IMR-90 (cell line): Measurements from ENCODE around the gene SLC5A2. TPM values are rescaled to one million over a fixed set of nuclear protein-coding genes. Genes with fewer than 3 reads are reported as not detected.

Experiments used
- ATAC-seq: fragments of 200-7000 bp; cut with Tn5 transposase; 2 replicates; pipeline ENCODE4 v1.9.1; 2020; ENCODE audit warnings: low read depth, mild to moderate bottlenecking, moderate library complexity
- BruUV-seq: library from RNA; stranded (reverse); fragments of 400-500 nt; replicated peaks from 2 replicates; lab custom pipeline; 2021; lab: Mats Ljungman, UMichigan
- CTCF ChIA-PET: fragments of 300-600 bp; formaldehyde crosslinking; extraction: SDS; loops from one replicate; lab custom pipeline; 2021; ENCODE audit warnings: antibody characterized with exemption; lab: Yijun Ruan, JAX
- POLR2A ChIA-PET: fragments of 300-600 bp; sonication (Branson Sonifier 250); formaldehyde crosslinking; loops from one replicate; lab custom pipeline; 2022; ENCODE audit warnings: antibody characterized with exemption; ENCODE audit not compliant: unreplicated experiment; lab: Charles Lee
- DNase-seq: peaks from one replicate; pipeline ENCODE4 v3.0.0; 2013
- H2AFZ ChIP-seq: replicated peaks from 2 replicates; pipeline ENCODE3; 2013; ENCODE audit warnings: low read length, mild to moderate bottlenecking; ENCODE audit not compliant: poor library complexity
- H2AK5ac ChIP-seq: 2 replicates; pipeline ENCODE4 v1.6.1; 2013; ENCODE audit warnings: low read depth, low read length, inconsistent platforms
- H2AK9ac ChIP-seq: replicated peaks from 2 replicates; pipeline ENCODE3; 2013; ENCODE audit warnings: mild to moderate bottlenecking, low read depth, low read length, moderate library complexity; ENCODE audit not compliant: poor library complexity
- H2BK120ac ChIP-seq: 2 replicates; pipeline ENCODE4 v1.6.1; 2013; ENCODE audit warnings: low read depth, low read length, inconsistent platforms
- H2BK15ac ChIP-seq: 3 replicates; pipeline ENCODE4 v1.6.1; 2013; ENCODE audit warnings: low read depth, low read length, inconsistent platforms
- H2BK20ac ChIP-seq: 2 replicates; pipeline ENCODE4 v1.6.1; 2013; ENCODE audit warnings: low read depth, mild to moderate bottlenecking, inconsistent platforms, low read length, moderate library complexity
- H2BK5ac ChIP-seq: 2 replicates; pipeline ENCODE4 v1.6.1; 2013; ENCODE audit warnings: mild to moderate bottlenecking, low read depth, low read length, inconsistent platforms; ENCODE audit not compliant: poor library complexity, severe bottlenecking
- H3K14ac ChIP-seq: replicated peaks from 2 replicates; pipeline ENCODE4 v1.6.1; 2013; ENCODE audit warnings: low read depth, low read length, inconsistent platforms
- H3K18ac ChIP-seq: 2 replicates; pipeline ENCODE4 v1.6.1; 2013; ENCODE audit warnings: low read depth, low read length, control low read depth
- H3K23ac ChIP-seq: 2 replicates; pipeline ENCODE4 v1.6.1; 2013; ENCODE audit warnings: low read depth, low read length, inconsistent platforms
- H3K27ac ChIP-seq: 2 replicates; pipeline ENCODE4 v1.5.1; 2013; ENCODE audit warnings: mild to moderate bottlenecking, control low read depth, low read length; ENCODE audit not compliant: insufficient read depth
- H3K27me3 ChIP-seq: 2 replicates; pipeline ENCODE4 v1.6.1; 2013; ENCODE audit warnings: low read length; ENCODE audit not compliant: control insufficient read depth, insufficient read depth
- H3K36me3 ChIP-seq: 2 replicates; pipeline ENCODE4 v1.6.1; 2013; ENCODE audit warnings: low read length, mixed read lengths; ENCODE audit not compliant: control insufficient read depth, insufficient read depth
- H3K4ac ChIP-seq: 2 replicates; pipeline ENCODE4 v1.6.1; 2013; ENCODE audit warnings: low read depth, low read length, inconsistent platforms
- H3K4me1 ChIP-seq: 2 replicates; pipeline ENCODE4 v1.6.1; 2013; ENCODE audit warnings: low read length, mixed read lengths; ENCODE audit not compliant: control insufficient read depth, insufficient read depth
- H3K4me2 ChIP-seq: 2 replicates; pipeline ENCODE4 v1.6.1; 2013; ENCODE audit warnings: low read depth, mild to moderate bottlenecking, control low read depth, low read length, moderate library complexity
- H3K4me3 ChIP-seq: 2 replicates; pipeline ENCODE4 v1.5.1; 2013; ENCODE audit warnings: low read depth, mild to moderate bottlenecking, control low read depth, low read length, moderate library complexity; ENCODE audit not compliant: insufficient read depth
- H3K56ac ChIP-seq: 2 replicates; pipeline ENCODE4 v1.6.1; 2013; ENCODE audit warnings: low read length, inconsistent platforms; ENCODE audit not compliant: insufficient read depth; ENCODE audit errors: extremely low read depth
- H3K79me1 ChIP-seq, 2 experiments: 2 replicates each; pipeline ENCODE4 v1.6.1; 2013; ENCODE audit warnings: low read length in 2 of 2, inconsistent platforms in 1 of 2, low read depth in 1 of 2
- H3K9ac ChIP-seq: 2 replicates; pipeline ENCODE4 v1.6.1; 2013; ENCODE audit warnings: low read depth, low read length, control low read depth
- H3K9me1 ChIP-seq: 2 replicates; pipeline ENCODE4 v1.6.1; 2013; ENCODE audit warnings: low read length, inconsistent platforms; ENCODE audit not compliant: insufficient read depth
- H3K9me3 ChIP-seq: 2 replicates; pipeline ENCODE4 v1.6.1; 2013; ENCODE audit warnings: low read length; ENCODE audit not compliant: control insufficient read depth, insufficient read depth
- H4K20me1 ChIP-seq: 2 replicates; pipeline ENCODE4 v1.6.1; 2013; ENCODE audit warnings: low read length, inconsistent platforms; ENCODE audit not compliant: insufficient read depth
- H4K5ac ChIP-seq: 2 replicates; pipeline ENCODE4 v1.6.1; 2013; ENCODE audit warnings: mild to moderate bottlenecking, low read depth, low read length, control low read depth
- H4K8ac ChIP-seq, 2 experiments: 2 replicates each; pipeline ENCODE4 v1.6.1; 2013; ENCODE audit warnings: low read depth in 2 of 2, low read length in 2 of 2, control low read depth in 1 of 2, inconsistent platforms in 1 of 2
- H4K91ac ChIP-seq: 2 replicates; pipeline ENCODE4 v1.6.1; 2013; ENCODE audit warnings: low read depth, low read length, inconsistent platforms; ENCODE audit not compliant: insufficient read depth
- BHLHE40 ChIP-seq: fragments of 150-350 bp; IDR thresholded peaks from 2 replicates; pipeline ENCODE4 v1.6.1; 2016; ENCODE audit warnings: mild to moderate bottlenecking, low read depth, low read length
- CEBPB ChIP-seq: IDR thresholded peaks from 2 replicates; pipeline ENCODE4 v1.6.1; 2012; ENCODE audit warnings: low read depth, low read length, improper control_type of control experiment
- CHD1 ChIP-seq: IDR thresholded peaks from 2 replicates; pipeline ENCODE4 v1.6.1; 2012; ENCODE audit warnings: low read depth, low read length, improper control_type of control experiment
- CTCF ChIP-seq: conservative IDR thresholded peaks from 2 replicates; pipeline ENCODE4 v1.5.1; 2012; ENCODE audit warnings: mild to moderate bottlenecking, low read depth, low read length, improper control_type of control experiment
- ELK1 ChIP-seq: fragments of 150-350 bp; IDR thresholded peaks from 2 replicates; pipeline ENCODE4 v1.6.1; 2016; ENCODE audit warnings: low read depth, mild to moderate bottlenecking, low read length, moderate library complexity, borderline replicate concordance
- FOS ChIP-seq: fragments of 150-350 bp; IDR thresholded peaks from 2 replicates; pipeline ENCODE4 v1.6.1; 2016; ENCODE audit warnings: low read depth, low read length
- MAFK ChIP-seq: IDR thresholded peaks from 2 replicates; pipeline ENCODE4 v1.6.1; 2012; ENCODE audit warnings: low read depth, low read length, improper control_type of control experiment
- MAZ ChIP-seq: IDR thresholded peaks from 2 replicates; pipeline ENCODE4 v1.6.1; 2012; ENCODE audit warnings: low read depth, mild to moderate bottlenecking, low read length, improper control_type of control experiment, moderate library complexity, borderline replicate concordance
- MXI1 ChIP-seq: IDR thresholded peaks from 2 replicates; pipeline ENCODE4 v1.6.1; 2012; ENCODE audit warnings: low read depth, mild to moderate bottlenecking, low read length, moderate library complexity, borderline replicate concordance
- NFE2L2 ChIP-seq: fragments of 150-350 bp; IDR thresholded peaks from 2 replicates; pipeline ENCODE4 v1.6.1; 2016; ENCODE audit warnings: low read depth, mild to moderate bottlenecking, low read length
- POLR2A ChIP-seq: IDR thresholded peaks from 2 replicates; pipeline ENCODE4 v1.6.1; 2012; ENCODE audit warnings: mild to moderate bottlenecking, low read depth, low read length
- RAD21 ChIP-seq: IDR thresholded peaks from 2 replicates; pipeline ENCODE4 v1.6.1; 2012; ENCODE audit warnings: low read length, improper control_type of control experiment
- RCOR1 ChIP-seq: IDR thresholded peaks from 2 replicates; pipeline ENCODE4 v1.6.1; 2012; ENCODE audit warnings: mild to moderate bottlenecking, low read length, improper control_type of control experiment; ENCODE audit not compliant: insufficient replicate concordance
- RFX5 ChIP-seq: IDR thresholded peaks from 2 replicates; pipeline ENCODE4 v1.8.0; 2012; ENCODE audit warnings: low read depth, mild to moderate bottlenecking, low read length, moderate library complexity
- SMC3 ChIP-seq: fragments of 150-350 bp; IDR thresholded peaks from 2 replicates; pipeline ENCODE4 v1.6.1; 2016; ENCODE audit warnings: low read depth, mild to moderate bottlenecking, antibody characterized with exemption, low read length, moderate library complexity
- USF2 ChIP-seq: fragments of 150-350 bp; IDR thresholded peaks from 2 replicates; pipeline ENCODE4 v1.6.1; 2017; ENCODE audit warnings: mild to moderate bottlenecking, antibody characterized with exemption, low read length, low read depth
- WGBS, 2 experiments: methylation state at CpG; one replicate each; pipeline versions ENCODE4 v1.1.5 to v1.1.7; 2013; ENCODE audit warnings: missing lambda C conversion rate in 2 of 2; ENCODE audit not compliant: insufficient read length in 1 of 2; ENCODE audit errors: extremely low coverage in 2 of 2; 5-methylcytosine and 5-hydroxymethylcytosine counted together
- dilution Hi-C: fragments of 300-500 bp; cut with HindIII; formaldehyde crosslinking; loops from one replicate; pipeline ENCODE4 v1.14.3; 2018; ENCODE audit warnings: low sequenced_read_pairs; ENCODE audit not compliant: unreplicated experiment
- in situ Hi-C: fragments of 300-500 bp; cut with MboI; formaldehyde crosslinking; loops from 3 replicates; pipeline ENCODE4 v1.14.3; 2019; ENCODE audit warnings: low sequenced_read_pairs, inconsistent platforms, mixed read lengths
- intact Hi-C: fragments of 100-400 bp; cut with micrococcal nuclease; formaldehyde crosslinking; loops from 2 replicates; pipeline ENCODE4 v1.10.0; 2022
- polyA plus RNA-seq, 3 experiments: library from polyadenylated mRNA; depleted of rRNA; stranded (reverse); fragments of >200 nt; gene quantifications; 2 replicates each; pipeline ENCODE4 v1.2.3, GENCODE V29; 2012; ENCODE audit warnings: low replicate concordance in 1 of 3
- total RNA-seq: library from RNA; depleted of rRNA; stranded (reverse); fragments of >200 nt; gene quantifications from 2 replicates; pipeline ENCODE4 v1.2.3, GENCODE V29; 2012

Gene SLC5A2
- total and polyA plus RNA-seq, 2 of the 4 experiments (the other 2 are of a cell fraction) = not detected

- Histone ChIP-seq H2AFZ (no peak overlapping the region), H3K36me3 (peaks cover 30% of the 10 kb centered on the region), H4K8ac (no peak overlapping the region), H3K56ac (no peak overlapping the region), H4K91ac (no peak overlapping the region), H4K5ac (no peak overlapping the region), H2BK20ac (no peak overlapping the region), H3K4me2 (no peak overlapping the region), H3K79me1 (peaks cover 7 to 16% of the 10 kb centered on the region in 2 experiments), H3K23ac (no peak overlapping the region), H4K20me1 (no peaks in the 10 kb centered on the region), H3K27ac (no peak overlapping the region), H2BK15ac (no peak overlapping the region), H3K9me1 (peaks cover 11% of the 10 kb centered on the region; the same call in 1 of the 2 replicates), H3K27me3 (no peaks in the 10 kb centered on the region), H3K9me3 (no peaks in the 10 kb centered on the region), H3K4me1 (peaks cover 7% of the 10 kb centered on the region), H2BK120ac (no peak overlapping the region), H3K4ac (no peak overlapping the region), H2AK9ac (peak overlapping the region; percentile 42), H3K18ac (no peak overlapping the region), H3K9ac (no peak overlapping the region), H2BK5ac (no peak overlapping the region), H3K4me3 (no peak overlapping the region), H3K14ac (no peak overlapping the region), H2AK5ac (no peak overlapping the region)
- DNase-seq (no peak), ATAC-seq (no peak)
- dilution Hi-C loops = no loop called here
- CTCF ChIA-PET = no interaction called here
- POLR2A ChIA-PET = no interaction called here
- WGBS, 2 experiments = 89% methylated on average over 8 of the region's 18 CpGs; no CpG with 5 or more reads in 1 of the 2 experiments
- no peak for TF ChIP-seq MAZ
- TF ChIP-seq CHD1 = no peak
- no peak for TF ChIP-seq SMC3
- no peak for TF ChIP-seq USF2
- no peak for TF ChIP-seq MXI1
- TF ChIP-seq BHLHE40 = no peak
- no peak for TF ChIP-seq RFX5
- TF ChIP-seq FOS = no peak
- no peak for TF ChIP-seq CEBPB
- no peak for TF ChIP-seq RAD21
- TF ChIP-seq POLR2A = no peak
- TF ChIP-seq RCOR1 = no peak
- no peak for TF ChIP-seq MAFK
- TF ChIP-seq CTCF = no peak
- TF ChIP-seq ELK1 = no peak
- no peak for TF ChIP-seq NFE2L2
- BruUV-seq = no TSS peak
- in situ Hi-C loops = loop anchor here (10.0 to 25.0 kb wide), 2 partner anchors 392 to 396 kb away; partner anchors contain the start of genes ZNF267, ZNF646 and ZNF668
- intact Hi-C loops = no loop called here
These were observed 16.5 kb upstream of the SLC5A2 start for GRCh38 chr16:31466381-31466841.
